A549 (cell line): ENCODE measurements around the gene ADCY2. TPM values are rescaled to one million over a fixed set of nuclear protein-coding genes. Genes with fewer than 3 reads are reported as not detected.

ENCODE experiments used
- ATAC-seq, 2 experiments: fragments of 200-7000 bp in 1 of 2; fragments of >200 bp in 1 of 2; cut with Nextera tagmentation in 1 of 2; cut with Tn5 transposase in 1 of 2; 3 replicates each; pipeline versions ENCODE4 v1.8.0 to v1.9.1; 2018 to 2020; ENCODE audit warnings: mild to moderate bottlenecking in 1 of 2, moderate library complexity in 1 of 2
- CTCF ChIA-PET: fragments of 300-600 bp; sonication (Branson Sonifier 250); formaldehyde crosslinking; extraction: SDS; loops from one replicate; lab custom pipeline; 2021; ENCODE audit warnings: antibody characterized with exemption, inconsistent platforms; lab: Yijun Ruan, JAX
- POLR2A ChIA-PET: fragments of 350-600 bp; formaldehyde crosslinking; extraction: SDS; loops from one replicate; lab custom pipeline; 2021; ENCODE audit warnings: antibody characterized with exemption, inconsistent platforms; lab: Yijun Ruan, JAX
- DNase-seq, 2 experiments: peaks; one replicate each; pipeline versions ENCODE4 v3.0.0 to v3.0.0-alpha.2; 2011 to 2016; ENCODE audit warnings: low read depth in 1 of 2, low spot score in 1 of 2
- FAIRE-seq: peaks from 2 replicates; lab custom pipeline; 2011; peaks lifted over from hg19 to GRCh38; lab: Jason Lieb, UNC
- H3K27ac ChIP-seq, 2 experiments: fragments of >200 bp; sonication (Bioruptor Twin); formaldehyde crosslinking; 3 replicates each; pipeline ENCODE4 v1.5.1; 2016 to 2017
- H3K4me1 ChIP-seq: fragments of >200 bp; sonication (Bioruptor Twin); formaldehyde crosslinking; 3 replicates; pipeline ENCODE4 v1.6.1; 2016
- H3K4me2 ChIP-seq: fragments of >200 bp; sonication (Bioruptor Twin); formaldehyde crosslinking; 3 replicates; pipeline ENCODE4 v1.6.1; 2016
- H3K4me3 ChIP-seq: fragments of >200 bp; sonication (Bioruptor Twin); formaldehyde crosslinking; 3 replicates; pipeline ENCODE4 v1.5.1; 2016
- H3K9me3 ChIP-seq: fragments of >200 bp; sonication (Bioruptor Twin); formaldehyde crosslinking; 3 replicates; pipeline ENCODE4 v1.6.1; 2016
- BCL3 ChIP-seq: fragments of >200 bp; sonication (Bioruptor Twin); formaldehyde crosslinking; IDR thresholded peaks from 3 replicates; pipeline ENCODE4 v1.6.1; 2016
- CHD2 ChIP-seq: fragments of 150-350 bp; IDR thresholded peaks from 2 replicates; pipeline ENCODE4 v1.6.1; 2014; ENCODE audit warnings: low read length; ENCODE audit not compliant: partially characterized antibody
- CHD4 ChIP-seq: fragments of 200-600 bp; sonication (generic); IDR thresholded peaks from 2 replicates; pipeline ENCODE4 v1.6.1; 2016; ENCODE audit warnings: antibody characterized with exemption, mild to moderate bottlenecking, borderline replicate concordance
- CTCF ChIP-seq: fragments of >200 bp; sonication (Bioruptor Twin); formaldehyde crosslinking; IDR thresholded peaks from 3 replicates; pipeline ENCODE4 v1.5.1; 2016
- E2F6 ChIP-seq: IDR thresholded peaks from 2 replicates; pipeline ENCODE4 v1.6.1; 2012; ENCODE audit warnings: low read depth, borderline replicate concordance
- EHMT2 ChIP-seq: fragments of 200-600 bp; sonication (generic); IDR thresholded peaks from 2 replicates; pipeline ENCODE4 v1.6.1; 2016; ENCODE audit warnings: antibody characterized with exemption, low read depth, mild to moderate bottlenecking, moderate library complexity
- ELK1 ChIP-seq: fragments of 150-350 bp; IDR thresholded peaks from 2 replicates; pipeline ENCODE4 v1.6.1; 2014; ENCODE audit warnings: low read depth, mild to moderate bottlenecking, low read length
- EP300 ChIP-seq, 2 experiments: fragments of >200 bp; sonication (Bioruptor Twin); formaldehyde crosslinking; IDR thresholded peaks; 2 replicates in 1 of 2; 3 replicates in 1 of 2; pipeline ENCODE4 v1.6.1; 2016 to 2017
- HES2 ChIP-seq: fragments of >200 bp; sonication (Bioruptor Twin); formaldehyde crosslinking; IDR thresholded peaks from 2 replicates; pipeline ENCODE4 v1.6.1; 2016
- HOXA7 ChIP-seq: fragments of 250-450 bp; sonication (Bioruptor Pico); IDR thresholded peaks from 2 replicates; pipeline ENCODE4 v1.5.0; 2020; ENCODE audit warnings: mild to moderate bottlenecking, moderate library complexity
- HOXB5 ChIP-seq: fragments of 250-450 bp; sonication (Bioruptor Pico); IDR thresholded peaks from 2 replicates; pipeline ENCODE4 v1.5.0; 2020; ENCODE audit warnings: mild to moderate bottlenecking, moderate library complexity
- JUN ChIP-seq, 2 experiments: fragments of >200 bp; sonication (Bioruptor Twin); formaldehyde crosslinking; IDR thresholded peaks; 2 replicates in 1 of 2; 3 replicates in 1 of 2; pipeline ENCODE4 v1.6.1; 2016 to 2017
- NR3C1 ChIP-seq: fragments of >200 bp; sonication (Bioruptor Twin); formaldehyde crosslinking; IDR thresholded peaks from 3 replicates; pipeline ENCODE4 v1.6.1; 2017
- PBX3 ChIP-seq: IDR thresholded peaks from 2 replicates; pipeline ENCODE4 v1.6.1; 2012
- POLR2A ChIP-seq: IDR thresholded peaks from 2 replicates; pipeline ENCODE4 v1.6.1; 2012; ENCODE audit warnings: mild to moderate bottlenecking, low read length
- RAD21 ChIP-seq, 2 experiments: fragments of >200 bp in 1 of 2; sonication (Bioruptor Twin) in 1 of 2; formaldehyde crosslinking in 1 of 2; IDR thresholded peaks in 1 of 2; conservative IDR thresholded peaks in 1 of 2; 2 replicates in 1 of 2; 3 replicates in 1 of 2; pipeline ENCODE4 v1.6.1; 2012 to 2018; ENCODE audit warnings: inconsistent platforms in 1 of 2
- RARB ChIP-seq: fragments of 250-450 bp; sonication (Bioruptor Pico); IDR thresholded peaks from 2 replicates; pipeline ENCODE4 v1.8.0; 2021; ENCODE audit warnings: mild to moderate bottlenecking, moderate library complexity
- RNF2 ChIP-seq: fragments of 200-600 bp; sonication (generic); IDR thresholded peaks from 2 replicates; pipeline ENCODE4 v1.6.1; 2016; ENCODE audit warnings: low read depth, mild to moderate bottlenecking, antibody characterized with exemption, moderate library complexity, borderline replicate concordance
- SMC3 ChIP-seq: fragments of >200 bp; sonication (Bioruptor Twin); formaldehyde crosslinking; IDR thresholded peaks from 3 replicates; pipeline ENCODE4 v1.6.1; 2018; ENCODE audit warnings: inconsistent platforms
- ZNF302 ChIP-seq: fragments of 250-450 bp; sonication (Bioruptor Pico); IDR thresholded peaks from 2 replicates; pipeline ENCODE4 v1.9.0; 2021; ENCODE audit warnings: inconsistent platforms, mild to moderate bottlenecking, moderate library complexity
- whole genome bisulfite sequencing: methylation state at CpG from one replicate; pipeline ENCODE4 v1.1.6; 2017; ENCODE audit errors: missing lambda C conversion rate; 5-methylcytosine and 5-hydroxymethylcytosine counted together
- polyA plus RNA-seq, 4 experiments: library from polyadenylated mRNA; depleted of rRNA in 3 of 4; stranded (reverse); fragments of >200 nt; fragmentation: RNase III in 1 of 4; extraction: RNeasy Plus Mini Kit Qiagen cat#74134 plus additional on column Dnase treatment in 1 of 4; gene quantifications; 2 replicates in 3 of 4; 3 replicates in 1 of 4; pipeline ENCODE4 v1.2.3, GENCODE V29; 2011 to 2017

Gene ADCY2
- polyA plus RNA-seq, 2 of the 4 experiments (the other 2 are of a cell fraction): not detected

GRCh38 chr5:7586480-7586879, 190.5 kb downstream of the ADCY2 start:
- ChIA-PET POLR2A (no interaction called here), CTCF (no interaction called here)
- Histone ChIP-seq H3K4me3 (no peak overlapping the region), H3K4me2 (no peak overlapping the region), H3K27ac (no peak overlapping the region), H3K9me3 (no peaks in the 10 kb centered on the region)
- ATAC-seq: no peak
- no peak for DNase-seq
- WGBS: 36% methylated on average over 12 of the region's 12 CpGs
- TF ChIP-seq BCL3 (no peak), E2F6 (no peak), ZNF302 (CRISPR knock-in tag) (no peak), HOXA7 (CRISPR knock-in tag) (no peak), RNF2 (no peak), RARB (no peak), HOXB5 (no peak), NR3C1 (no peak)
- TF ChIP-seq, all 56 proteins: peak for 0
- FAIRE-seq: no peak
- H3K4me1 ChIP-seq: no peaks in the 10 kb centered on the region

GRCh38 chr5:7589800-7590199, 193.9 kb downstream of the ADCY2 start:
- ATAC-seq (no peak), DNase-seq (no peak), FAIRE-seq (no peak)
- WGBS: 18% methylated on average over 5 of the region's 5 CpGs
- Histone ChIP-seq H3K27ac (no peak overlapping the region), H3K4me2 (no peak overlapping the region), H3K4me1 (no peaks in the 10 kb centered on the region), H3K9me3 (no peaks in the 10 kb centered on the region), H3K4me3 (no peak overlapping the region)
- ChIA-PET POLR2A (no interaction called here), CTCF (no interaction called here)
- TF ChIP-seq HOXB5: no peak
- TF ChIP-seq HES2: no peak
- no peak for TF ChIP-seq ELK1
- no peak for TF ChIP-seq CHD4
- TF ChIP-seq CHD2: no peak
- TF ChIP-seq POLR2A: no peak
- no peak for TF ChIP-seq PBX3
- TF ChIP-seq NR3C1: no peak
- TF ChIP-seq ZNF302 (CRISPR knock-in tag): no peak
- TF ChIP-seq EP300 (IDR thresholded peaks at IDR 0.05): no peak
- no peak for TF ChIP-seq JUN (IDR thresholded peaks at IDR 0.05)
- no peak for TF ChIP-seq EHMT2

GRCh38 chr5:7592910-7593309, 197.0 kb downstream of the ADCY2 start:
- ATAC-seq: peak in 1 of 2 experiments; percentile 59; a peak in 1 of 6 replicates
- H3K9me3 ChIP-seq: no peaks in the 10 kb centered on the region
- no peak overlapping the region for H3K27ac ChIP-seq
- no peak overlapping the region for H3K4me3 ChIP-seq
- WGBS: 1% methylated on average over 6 of the region's 6 CpGs
- ChIA-PET CTCF (interaction anchor here (0.9 to 1.7 kb wide), 4 partner anchors 9 to 823 kb away, joined by 3 to 6 read pairs (median 4); no protein-coding TSS in a partner anchor), POLR2A (no interaction called here)
- H3K4me1 ChIP-seq: no peaks in the 10 kb centered on the region
- TF ChIP-seq JUN (IDR thresholded peaks at IDR 0.05) (no peak), CTCF (peak; percentile 27; the same call in 2 of the 3 replicates), RAD21 (conservative IDR thresholded peaks at IDR 0.05 in 1 of 2, IDR thresholded peaks at IDR 0.05 in 1 of 2) (peak; percentile 18 to 44; a peak in 3 of 5 replicates), SMC3 (0 out of 3 replicates have a peak, but pooled peaks have one; percentile 14), ELK1 (no peak)
- no peak for FAIRE-seq
- no peak overlapping the region for H3K4me2 ChIP-seq
- peak in 1 of 2 experiments; percentile 5 for DNase-seq
